MM.1S (cell line): Measurements from ENCODE around the gene FBXO39.

Source experiments
- DNase-seq: peaks from one replicate; pipeline ENCODE4 v3.0.0-alpha.2; 2015
- H2AFZ ChIP-seq: fragments of 300-600 bp; sonication (generic); 2 replicates; pipeline ENCODE4 v1.6.0; 2016; ENCODE audit warnings: antibody characterized with exemption, low read length
- H3F3A ChIP-seq: fragments of 300-600 bp; sonication (generic); 2 replicates; pipeline ENCODE4 v1.6.1; 2016; ENCODE audit warnings: mild to moderate bottlenecking, antibody characterized with exemption, low read length, moderate library complexity, mixed read lengths; ENCODE audit not compliant: insufficient read depth
- H3K27ac ChIP-seq: fragments of 300-600 bp; sonication (generic); 2 replicates; pipeline ENCODE4 v1.5.1; 2016; ENCODE audit warnings: mild to moderate bottlenecking, low read length
- H3K27me3 ChIP-seq: fragments of 300-600 bp; sonication (generic); replicated peaks from 2 replicates; pipeline ENCODE4 v1.6.0; 2016; ENCODE audit warnings: low read length; ENCODE audit not compliant: insufficient read depth
- H3K36me3 ChIP-seq: fragments of 300-600 bp; sonication (generic); replicated peaks from 2 replicates; pipeline ENCODE4 v1.6.1; 2016; ENCODE audit warnings: mild to moderate bottlenecking, low read length, mixed read lengths; ENCODE audit not compliant: insufficient read depth
- H3K4me1 ChIP-seq: fragments of 300-600 bp; sonication (generic); 2 replicates; pipeline ENCODE4 v1.6.1; 2016; ENCODE audit warnings: low read length, mixed read lengths
- H3K4me2 ChIP-seq: fragments of 300-600 bp; sonication (generic); 2 replicates; pipeline ENCODE4 v1.6.0; 2016; ENCODE audit warnings: low read depth, low read length
- H3K4me3 ChIP-seq: fragments of 300-600 bp; sonication (generic); 2 replicates; pipeline ENCODE4 v1.5.1; 2016; ENCODE audit warnings: low read length, mixed read lengths
- H3K79me2 ChIP-seq: fragments of 300-600 bp; sonication (generic); 2 replicates; pipeline ENCODE4 v1.6.1; 2016; ENCODE audit warnings: mixed run types, low read length, mixed read lengths
- H3K9ac ChIP-seq: fragments of 300-600 bp; sonication (generic); 2 replicates; pipeline ENCODE4 v1.6.1; 2016; ENCODE audit warnings: low read length, mixed read lengths
- H3K9me2 ChIP-seq: fragments of 300-600 bp; sonication (generic); replicated peaks from 2 replicates; pipeline ENCODE4 v1.6.1; 2016; ENCODE audit warnings: mild to moderate bottlenecking, low read length, mixed read lengths; ENCODE audit not compliant: insufficient read depth
- H3K9me3 ChIP-seq: fragments of 300-600 bp; sonication (generic); replicated peaks from 2 replicates; pipeline ENCODE4 v1.6.1; 2016; ENCODE audit warnings: mild to moderate bottlenecking, low read length, mixed read lengths; ENCODE audit not compliant: insufficient read depth
- H4K20me1 ChIP-seq: fragments of 300-600 bp; sonication (generic); 2 replicates; pipeline ENCODE4 v1.6.1; 2016; ENCODE audit warnings: mild to moderate bottlenecking, low read length, moderate library complexity, mixed read lengths; ENCODE audit not compliant: insufficient read depth
- CTCF ChIP-seq: fragments of 300-600 bp; sonication (generic); IDR thresholded peaks from 2 replicates; pipeline ENCODE4 v1.5.1; 2016; ENCODE audit warnings: antibody characterized with exemption, low read length, mixed read lengths
- EZH2 ChIP-seq: fragments of 300-600 bp; sonication (generic); optimal IDR thresholded peaks from 2 replicates; pipeline ENCODE3; 2017; ENCODE audit warnings: low read depth, mild to moderate bottlenecking, antibody characterized with exemption, low read length, mixed read lengths
- EZH2phosphoT487 ChIP-seq: fragments of 300-600 bp; sonication (generic); IDR thresholded peaks from 2 replicates; pipeline ENCODE4 v1.6.1; 2018; ENCODE audit warnings: antibody characterized with exemption, low read length

Gene FBXO39

GRCh38 chr17:6789146-6789545 is 13.1 kb downstream of the FBXO39 start:
- Histone ChIP-seq H3K27ac (no peak overlapping the region), H3K27me3 (no peaks in the 10 kb centered on the region), H3F3A (no peaks in the 10 kb centered on the region), H3K4me1 (no peaks in the 10 kb centered on the region), H3K4me3 (no peak overlapping the region), H3K36me3 (no peaks in the 10 kb centered on the region), H3K9me2 (no peaks in the 10 kb centered on the region), H3K79me2 (no peaks in the 10 kb centered on the region), H4K20me1 (no peaks in the 10 kb centered on the region), H2AFZ (no peak overlapping the region), H3K9me3 (no peaks in the 10 kb centered on the region), H3K4me2 (no peak overlapping the region), H3K9ac (no peak overlapping the region)
- TF ChIP-seq CTCF (no peak), EZH2phosphoT487 (no peak), EZH2 (no peak)
- DNase-seq, result no peak

- no peak overlapping the region for H3K4me3 ChIP-seq
- H3K4me1 ChIP-seq, result no peaks in the 10 kb centered on the region
- H3K9me3 ChIP-seq, result no peaks in the 10 kb centered on the region
- no peaks in the 10 kb centered on the region for H3K79me2 ChIP-seq
- no peak overlapping the region for H3K4me2 ChIP-seq
- no peaks in the 10 kb centered on the region for H3K36me3 ChIP-seq
- TF ChIP-seq CTCF (no peak), EZH2 (no peak)
- H3K27me3 ChIP-seq, result no peaks in the 10 kb centered on the region
- H2AFZ ChIP-seq, result no peak overlapping the region
- H3F3A ChIP-seq, result no peaks in the 10 kb centered on the region
- no peaks in the 10 kb centered on the region for H4K20me1 ChIP-seq
- no peak for DNase-seq
- H3K9ac ChIP-seq, result no peak overlapping the region
- no peak overlapping the region for H3K27ac ChIP-seq
- H3K9me2 ChIP-seq, result no peaks in the 10 kb centered on the region
Observed at GRCh38 chr17:6793748-6794493, 17.9 kb downstream of the FBXO39 start.

- no peak overlapping the region for H3K27ac ChIP-seq
Observed at GRCh38 chr17:6796017-6796886, 20.2 kb downstream of the FBXO39 start.

More at GRCh38 chr17:6796017-6796886, 20.2 kb downstream of the FBXO39 start:
- H3K79me2 ChIP-seq, result no peaks in the 10 kb centered on the region
- TF ChIP-seq EZH2phosphoT487 (no peak), EZH2 (no peak), CTCF (no peak)
- H2AFZ ChIP-seq, result no peak overlapping the region
- H3K4me1 ChIP-seq, result no peaks in the 10 kb centered on the region
- H3K4me2 ChIP-seq, result no peak overlapping the region
- no peaks in the 10 kb centered on the region for H3K9me2 ChIP-seq
- H4K20me1 ChIP-seq, result no peaks in the 10 kb centered on the region
- H3K9me3 ChIP-seq, result no peaks in the 10 kb centered on the region
- no peaks in the 10 kb centered on the region for H3K27me3 ChIP-seq
- no peaks in the 10 kb centered on the region for H3F3A ChIP-seq
- H3K4me3 ChIP-seq, result no peak overlapping the region
- DNase-seq, result no peak
- H3K9ac ChIP-seq, result no peak overlapping the region
- no peaks in the 10 kb centered on the region for H3K36me3 ChIP-seq
